Measurements from ENCODE around the gene CMTM7. TPM values are rescaled to one million over a fixed set of nuclear protein-coding genes. Genes with fewer than 3 reads are reported as not detected.

The CMTM7 gene
- total RNA-seq, 1 donor from 2014 or later, result 95.5 TPM

GRCh38 chr3:32412887-32413286 is 21.2 kb downstream of the CMTM7 start:
- Mint-ChIP-seq H3K27ac (ENCODE audit: unreplicated experiment) (no peak overlapping the region), H3K4me1 (ENCODE audit: low read depth, unreplicated experiment) (peaks cover 56% of the 10 kb centered on the region), H3K4me3 (ENCODE audit: unreplicated experiment) (no peak overlapping the region), H3K36me3 (ENCODE audit: unreplicated experiment) (no peaks in the 10 kb centered on the region), H3K9me3 (ENCODE audit: unreplicated experiment) (peaks cover 3% of the 10 kb centered on the region), H3K27me3 (ENCODE audit: unreplicated experiment) (no peaks in the 10 kb centered on the region)
- DNase-seq, result no peak
- no peak for TF ChIP-seq CTCF (IDR thresholded peaks at IDR 0.05; ENCODE audit: partially characterized antibody, unreplicated experiment)

- peak overlapping the region; percentile 86 for H3K27ac Mint-ChIP-seq (ENCODE audit: unreplicated experiment)
- H3K9me3 Mint-ChIP-seq (ENCODE audit: unreplicated experiment), result peaks cover 4% of the 10 kb centered on the region
- H3K36me3 Mint-ChIP-seq (ENCODE audit: unreplicated experiment), result no peaks in the 10 kb centered on the region
- no peak for TF ChIP-seq CTCF (IDR thresholded peaks at IDR 0.05; ENCODE audit: partially characterized antibody, unreplicated experiment)
- no peaks in the 10 kb centered on the region for H3K27me3 Mint-ChIP-seq (ENCODE audit: unreplicated experiment)
- H3K4me3 Mint-ChIP-seq (ENCODE audit: unreplicated experiment), result peak overlapping the region; percentile 66
- peaks cover 52% of the 10 kb centered on the region for H3K4me1 Mint-ChIP-seq (ENCODE audit: low read depth, unreplicated experiment)
- no peak for DNase-seq
Observed at GRCh38 chr3:32413845-32414521, 22.3 kb downstream of the CMTM7 start.

DNA sequence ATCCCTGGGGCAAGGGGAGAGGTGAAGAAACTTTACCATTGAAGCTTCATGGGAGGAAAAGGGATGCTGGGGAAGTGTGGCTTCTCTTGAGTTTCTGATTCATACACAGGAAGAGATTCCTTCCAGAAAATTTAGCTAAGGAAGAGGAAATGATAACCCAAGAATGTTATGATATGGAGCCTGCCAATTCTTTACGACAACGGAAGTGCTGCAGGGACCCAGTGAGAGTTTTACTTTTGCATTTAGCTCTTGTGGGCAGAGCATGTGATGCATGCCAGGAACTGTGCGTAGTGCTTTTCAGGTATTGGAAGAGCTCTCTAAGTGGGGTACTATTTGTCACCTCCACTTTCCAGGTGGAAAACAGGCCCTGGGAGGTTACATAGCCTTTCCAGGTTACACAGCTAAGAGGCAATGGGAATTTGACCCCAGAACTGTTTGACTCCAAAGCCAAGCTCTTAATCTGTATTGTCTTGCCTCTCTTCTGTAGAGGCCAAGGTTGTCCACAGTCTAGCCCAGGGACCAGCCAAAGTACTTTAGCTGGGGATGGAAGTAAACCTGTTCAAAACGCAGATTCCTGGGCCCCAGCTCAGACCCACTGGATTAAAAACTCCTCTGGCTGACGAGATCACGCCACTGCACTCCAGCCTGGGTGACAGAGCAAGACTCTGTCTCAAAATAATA is 23.0 kb downstream of the CMTM7 start:
- H3K9me3 Mint-ChIP-seq (ENCODE audit: unreplicated experiment), result peaks cover 5% of the 10 kb centered on the region
- H3K4me3 Mint-ChIP-seq (ENCODE audit: unreplicated experiment), result peak overlapping the region; percentile 66
- peak overlapping the region; percentile 86 for H3K27ac Mint-ChIP-seq (ENCODE audit: unreplicated experiment)
- H3K27me3 Mint-ChIP-seq (ENCODE audit: unreplicated experiment), result no peaks in the 10 kb centered on the region
- DNase-seq, result no peak
- peaks cover 47% of the 10 kb centered on the region for H3K4me1 Mint-ChIP-seq (ENCODE audit: low read depth, unreplicated experiment)
- peaks cover 3% of the 10 kb centered on the region for H3K36me3 Mint-ChIP-seq (ENCODE audit: unreplicated experiment)
- no peak for TF ChIP-seq CTCF (IDR thresholded peaks at IDR 0.05; ENCODE audit: partially characterized antibody, unreplicated experiment)

DNA sequence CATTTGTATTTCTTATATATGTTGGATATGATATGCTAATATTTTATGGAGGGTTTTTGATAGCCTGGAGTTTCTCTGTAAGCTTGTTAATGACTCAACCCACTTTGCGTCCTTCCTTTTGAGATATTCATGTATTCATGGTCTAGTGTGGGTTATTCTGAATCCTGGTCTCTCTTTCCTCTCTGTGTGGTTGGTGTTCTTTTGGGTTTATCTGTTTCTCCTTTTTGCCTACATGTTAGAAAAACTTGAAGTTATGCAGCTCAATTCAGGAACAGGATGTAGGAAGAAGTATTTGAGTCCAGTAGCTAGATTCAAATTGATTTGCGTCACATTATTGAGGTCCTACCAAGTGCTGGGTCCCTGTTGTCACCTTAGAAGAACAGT is 28.1 kb downstream of the CMTM7 start:
- Mint-ChIP-seq H3K4me1 (ENCODE audit: low read depth, unreplicated experiment) (peaks cover 52% of the 10 kb centered on the region), H3K4me3 (ENCODE audit: unreplicated experiment) (peak overlapping the region; percentile 67)

More for the DNA sequence above, 28.1 kb downstream of the CMTM7 start:
- peak overlapping the region; percentile 92 for H3K27ac Mint-ChIP-seq (ENCODE audit: unreplicated experiment)
- H3K27me3 Mint-ChIP-seq (ENCODE audit: unreplicated experiment), result peaks cover 5% of the 10 kb centered on the region
- H3K36me3 Mint-ChIP-seq (ENCODE audit: unreplicated experiment), result peaks cover 3% of the 10 kb centered on the region
- H3K9me3 Mint-ChIP-seq (ENCODE audit: unreplicated experiment), result peaks cover 10% of the 10 kb centered on the region
- TF ChIP-seq CTCF (IDR thresholded peaks at IDR 0.05; ENCODE audit: partially characterized antibody, unreplicated experiment), result no peak
- no peak for DNase-seq
